Endothelial cell of umbilical vein (primary cell): Measurements from ENCODE around the gene KRTAP20-1. TPM values are rescaled to one million over a fixed set of nuclear protein-coding genes. Genes with fewer than 3 reads are reported as not detected.

Experiments used
- BruUV-seq: library from RNA; stranded (reverse); fragments of 400-500 nt; replicated peaks from 2 replicates; lab custom pipeline; 2021; lab: Mats Ljungman, UMichigan
- CTCF ChIA-PET: fragments of 300-600, 350-600 bp; sonication (Branson Sonifier 250); formaldehyde crosslinking; loops from one replicate; lab custom pipeline; 2021; ENCODE audit warnings: antibody characterized with exemption, inconsistent platforms; lab: Charles Lee
- POLR2A ChIA-PET: fragments of 300-600, 350-600 bp; sonication (Branson Sonifier 250); formaldehyde crosslinking; loops from one replicate; lab custom pipeline; 2021; ENCODE audit warnings: antibody characterized with exemption, inconsistent platforms; lab: Charles Lee
- DNase-seq: peaks from one replicate; pipeline ENCODE4 v3.0.0-alpha.2; 2011; ENCODE audit warnings: low read depth, low spot score
- FAIRE-seq: peaks from 2 replicates; lab custom pipeline; 2011; peaks lifted over from hg19 to GRCh38; lab: Jason Lieb, UNC
- H2AFZ ChIP-seq: 2 replicates; pipeline ENCODE4 v1.6.0; 2012; ENCODE audit warnings: low read depth, low read length, control low read depth, inconsistent platforms
- H3K27ac ChIP-seq: 2 replicates; pipeline ENCODE4 v1.5.1; 2011; ENCODE audit warnings: low read depth, mild to moderate bottlenecking, control low read depth, low read length, moderate library complexity; ENCODE audit not compliant: insufficient read depth
- H3K27me3 ChIP-seq, 2 experiments: 2 replicates each; pipeline versions ENCODE4 v1.6.0 to v1.6.1; 2011; ENCODE audit warnings: low read length in 2 of 2, mixed read lengths in 1 of 2; ENCODE audit not compliant: control insufficient read depth in 2 of 2, insufficient read depth in 2 of 2
- H3K36me3 ChIP-seq, 2 experiments: 2 replicates in 1 of 2; 3 replicates in 1 of 2; pipeline ENCODE4 v1.5.1; 2011; ENCODE audit warnings: low read length in 2 of 2, mild to moderate bottlenecking in 1 of 2, moderate library complexity in 1 of 2; ENCODE audit not compliant: control insufficient read depth in 2 of 2, insufficient read depth in 2 of 2; ENCODE audit errors: extremely low read depth in 1 of 2
- H3K4me1 ChIP-seq: 3 replicates; pipeline ENCODE4 v1.5.1; 2011; ENCODE audit warnings: mild to moderate bottlenecking, low read length; ENCODE audit not compliant: control insufficient read depth, insufficient read depth; ENCODE audit errors: extremely low read depth
- H3K4me2 ChIP-seq: 2 replicates; pipeline ENCODE4 v1.6.1; 2011; ENCODE audit warnings: low read length, control low read depth, mixed read lengths; ENCODE audit not compliant: insufficient read depth
- H3K4me3 ChIP-seq, 3 experiments: fragments of 200-600 bp in 1 of 3; sonication (generic), shearing (Covaris generic) in 1 of 3; replicated peaks in 1 of 3; 2 replicates each; pipeline ENCODE4 v1.5.1; 2011 to 2016; ENCODE audit warnings: control low read depth in 3 of 3, low read length in 3 of 3, mild to moderate bottlenecking in 2 of 3, inconsistent platforms in 1 of 3, low read depth in 1 of 3, moderate library complexity in 1 of 3; ENCODE audit not compliant: insufficient read depth in 1 of 3
- H3K79me2 ChIP-seq: 2 replicates; pipeline ENCODE4 v1.6.0; 2012; ENCODE audit warnings: low read length, inconsistent platforms; ENCODE audit not compliant: control insufficient read depth, insufficient read depth
- H3K9ac ChIP-seq: replicated peaks from 2 replicates; pipeline ENCODE3; 2011; ENCODE audit warnings: low read length, control low read depth; ENCODE audit not compliant: insufficient read depth; ENCODE audit errors: extremely low read depth
- H3K9me1 ChIP-seq: replicated peaks from 3 replicates; pipeline ENCODE4 v1.6.0; 2011; ENCODE audit warnings: mild to moderate bottlenecking, low read length; ENCODE audit not compliant: control insufficient read depth, insufficient read depth; ENCODE audit errors: extremely low read depth
- H3K9me3 ChIP-seq: replicated peaks from 2 replicates; pipeline ENCODE4 v1.5.1; 2012; ENCODE audit warnings: low read length, inconsistent platforms; ENCODE audit not compliant: control insufficient read depth, insufficient read depth
- H4K20me1 ChIP-seq: replicated peaks from 2 replicates; pipeline ENCODE3; 2011; ENCODE audit warnings: mild to moderate bottlenecking, low read length; ENCODE audit not compliant: control insufficient read depth, insufficient read depth; ENCODE audit errors: extremely low read depth
- EZH2 ChIP-seq: IDR thresholded peaks from 2 replicates; pipeline ENCODE4 v1.6.1; 2012; ENCODE audit warnings: borderline replicate concordance, low read depth, mild to moderate bottlenecking, moderate library complexity, low read length, inconsistent platforms; ENCODE audit not compliant: severe bottlenecking
- FOS ChIP-seq: IDR thresholded peaks from 2 replicates; pipeline ENCODE4 v1.6.1; 2011; ENCODE audit warnings: mild to moderate bottlenecking, low read length, moderate library complexity, borderline replicate concordance; ENCODE audit not compliant: insufficient read depth
- GATA2 ChIP-seq: IDR thresholded peaks from 2 replicates; pipeline ENCODE4 v1.7.0; 2011; ENCODE audit warnings: low read depth, mild to moderate bottlenecking, moderate library complexity, mixed read lengths, low read length; ENCODE audit not compliant: insufficient read length, insufficient read depth
- JUN ChIP-seq: IDR thresholded peaks from 2 replicates; pipeline ENCODE4 v1.6.1; 2011; ENCODE audit warnings: borderline replicate concordance, low read depth; ENCODE audit not compliant: insufficient read length, insufficient read depth
- MYC ChIP-seq: IDR thresholded peaks from one replicate; pipeline ENCODE4 v1.6.1; 2011; ENCODE audit warnings: mild to moderate bottlenecking, low read depth, low read length
- POLR2A ChIP-seq: IDR thresholded peaks from 2 replicates; pipeline ENCODE4 v1.6.1; 2012; ENCODE audit warnings: low read depth, mild to moderate bottlenecking, control low read depth, low read length
- POLR2AphosphoS5 ChIP-seq: IDR thresholded peaks from 2 replicates; pipeline ENCODE4 v1.6.1; 2012; ENCODE audit warnings: low read depth, mild to moderate bottlenecking, control low read depth, low read length, moderate library complexity; ENCODE audit not compliant: insufficient read depth
- dilution Hi-C: fragments of 300-500 bp; cut with MboI; formaldehyde crosslinking; loops from one replicate; pipeline ENCODE4 v1.15.0; 2019; ENCODE audit warnings: low sequenced_read_pairs; ENCODE audit not compliant: extremely low pct_ligation_motif_present
- intact Hi-C: fragments of 100-400 bp; cut with micrococcal nuclease; formaldehyde crosslinking; loops from one replicate; pipeline ENCODE4 v1.10.0; 2022
- polyA plus RNA-seq, 4 experiments: library from polyadenylated mRNA; depleted of rRNA in 3 of 4; stranded (reverse) in 3 of 4; unstranded in 1 of 4; fragments of >200 nt; gene quantifications; 2 replicates each; pipeline versions ENCODE4 v1.2.1 to v1.2.3, GENCODE V29; 2011 to 2012; ENCODE audit warnings: missing spikeins in 1 of 4
- total RNA-seq: library from RNA; stranded (reverse); gene quantifications from 2 replicates; pipeline ENCODE4 v1.2.3, GENCODE V29; 2021
- TF ChIP-seq, protein P1 (sequence below): IDR thresholded peaks from 2 replicates; pipeline ENCODE4 v1.6.1; 2011; ENCODE audit not compliant: insufficient read depth, insufficient read length
- TF ChIP-seq, protein P2 (sequence below), 2 donors: IDR thresholded peaks; 1 replicate in 1 of 2; 2 replicates in 1 of 2; pipeline ENCODE4 v1.5.1; 2011; ENCODE audit warnings: low read length in 2 of 2, mild to moderate bottlenecking in 2 of 2, moderate library complexity in 2 of 2, control low read depth in 1 of 2, inconsistent platforms in 1 of 2, low read depth in 1 of 2; ENCODE audit not compliant: insufficient read depth in 1 of 2; ENCODE audit errors: extremely low read depth in 1 of 2

KRTAP20-1 gene
- total and polyA plus RNA-seq, 2 donors (not counting 3 experiments of a cell fraction or from before 2014, with no cell fraction given) = not detected

DNA sequence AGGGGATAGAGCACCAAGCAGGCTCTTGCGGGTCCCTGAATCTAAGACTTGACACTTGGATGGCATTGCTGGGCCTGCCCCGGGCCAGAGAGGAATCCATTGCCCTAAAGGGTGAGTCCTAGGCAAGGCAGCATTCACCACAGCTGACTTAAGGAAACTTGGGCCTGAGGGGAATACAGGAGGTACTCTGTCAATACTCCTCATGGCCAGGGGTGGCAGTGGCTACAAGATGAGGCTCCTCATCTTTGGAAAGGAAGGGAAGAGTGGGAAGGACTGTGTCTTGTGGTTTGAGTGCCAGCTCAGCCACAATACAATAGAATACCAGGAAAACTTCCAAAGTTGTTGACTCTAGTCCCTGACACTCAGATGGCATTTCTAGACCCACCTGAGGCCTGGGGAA is 10.3 kb upstream of the KRTAP20-1 start:
- Histone ChIP-seq H3K9me3 (peaks cover 2% of the 10 kb centered on the region), H3K9me1 (no peaks in the 10 kb centered on the region), H3K9ac (no peak overlapping the region), H3K79me2 (no peaks in the 10 kb centered on the region), H2AFZ (no peak overlapping the region), H3K4me3 (no peak overlapping the region), H3K4me2 (no peak overlapping the region), H3K27me3 (no peaks in the 10 kb centered on the region), H3K4me1 (no peaks in the 10 kb centered on the region), H4K20me1 (no peaks in the 10 kb centered on the region), H3K27ac (no peak overlapping the region), H3K36me3 (no peaks in the 10 kb centered on the region)
- dilution Hi-C loops = no loop called here
- intact Hi-C loops = no loop called here
- no TSS peak for BruUV-seq
- FAIRE-seq (no peak), DNase-seq (no peak)
- POLR2A ChIA-PET = no interaction called here
- TF ChIP-seq POLR2A = no peak
- TF ChIP-seq, protein P1, sequence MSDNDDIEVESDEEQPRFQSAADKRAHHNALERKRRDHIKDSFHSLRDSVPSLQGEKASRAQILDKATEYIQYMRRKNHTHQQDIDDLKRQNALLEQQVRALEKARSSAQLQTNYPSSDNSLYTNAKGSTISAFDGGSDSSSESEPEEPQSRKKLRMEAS = no peak
- no peak for TF ChIP-seq JUN
- TF ChIP-seq, protein P2, sequence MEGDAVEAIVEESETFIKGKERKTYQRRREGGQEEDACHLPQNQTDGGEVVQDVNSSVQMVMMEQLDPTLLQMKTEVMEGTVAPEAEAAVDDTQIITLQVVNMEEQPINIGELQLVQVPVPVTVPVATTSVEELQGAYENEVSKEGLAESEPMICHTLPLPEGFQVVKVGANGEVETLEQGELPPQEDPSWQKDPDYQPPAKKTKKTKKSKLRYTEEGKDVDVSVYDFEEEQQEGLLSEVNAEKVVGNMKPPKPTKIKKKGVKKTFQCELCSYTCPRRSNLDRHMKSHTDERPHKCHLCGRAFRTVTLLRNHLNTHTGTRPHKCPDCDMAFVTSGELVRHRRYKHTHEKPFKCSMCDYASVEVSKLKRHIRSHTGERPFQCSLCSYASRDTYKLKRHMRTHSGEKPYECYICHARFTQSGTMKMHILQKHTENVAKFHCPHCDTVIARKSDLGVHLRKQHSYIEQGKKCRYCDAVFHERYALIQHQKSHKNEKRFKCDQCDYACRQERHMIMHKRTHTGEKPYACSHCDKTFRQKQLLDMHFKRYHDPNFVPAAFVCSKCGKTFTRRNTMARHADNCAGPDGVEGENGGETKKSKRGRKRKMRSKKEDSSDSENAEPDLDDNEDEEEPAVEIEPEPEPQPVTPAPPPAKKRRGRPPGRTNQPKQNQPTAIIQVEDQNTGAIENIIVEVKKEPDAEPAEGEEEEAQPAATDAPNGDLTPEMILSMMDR (IDR thresholded peaks at IDR 0.05; ENCODE audit: extremely low read depth in 1 of 2, insufficient read depth in 1 of 2, low read depth in 1 of 2, low read length in 2 of 2) = no peak
- TF ChIP-seq MYC = no peak
- no peak for TF ChIP-seq POLR2AphosphoS5
- no peak for TF ChIP-seq FOS
- TF ChIP-seq GATA2 = no peak
- TF ChIP-seq EZH2 = no peak
- CTCF ChIA-PET = no interaction called here
